HG03039 (cell line): Measurements from ENCODE around the gene WDR54.
"Not testable (repeated sequence)": the region's sequence is repeated elsewhere in the genome, so short reads cannot be mapped to it uniquely, and the experiment has no call there.

Experiments used
- ATAC-seq: cut with Tn5 transposase; IDR thresholded peaks from one replicate; pipeline ENCODE4 v1.9.1; 2021; ENCODE audit warnings: mild to moderate bottlenecking, moderate library complexity; ENCODE audit not compliant: unreplicated experiment

WDR54 gene

DNA sequence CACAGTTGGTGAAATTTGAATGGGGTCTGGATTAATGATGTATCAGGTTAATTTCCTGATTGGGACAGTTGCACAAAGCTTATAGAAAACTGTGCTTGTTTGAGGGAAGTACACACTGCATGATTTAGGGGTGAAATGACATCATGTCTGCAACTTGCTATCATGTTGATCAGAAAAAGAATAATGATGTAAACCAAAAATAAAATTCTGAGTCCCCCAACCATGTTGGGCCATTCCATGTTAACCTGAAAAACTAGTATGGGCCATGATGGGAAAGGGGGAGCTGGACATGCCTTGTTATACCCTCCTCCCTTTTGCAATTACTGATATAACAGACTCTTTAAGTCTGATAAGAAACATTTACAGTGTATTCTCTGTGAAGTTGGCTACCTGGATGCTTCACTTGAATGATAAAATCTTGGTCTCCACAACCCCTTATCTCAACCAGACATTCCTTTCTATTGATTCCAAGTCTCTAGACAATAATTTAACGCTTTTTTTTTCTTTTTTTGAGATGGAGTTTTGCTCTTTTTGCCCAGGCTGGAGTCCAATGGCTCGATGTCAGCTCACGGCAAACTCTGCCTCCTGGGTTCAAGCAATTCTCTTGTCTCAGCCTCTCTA, 29.1 kb downstream of the WDR54 start:
- ATAC-seq = no peak

DNA sequence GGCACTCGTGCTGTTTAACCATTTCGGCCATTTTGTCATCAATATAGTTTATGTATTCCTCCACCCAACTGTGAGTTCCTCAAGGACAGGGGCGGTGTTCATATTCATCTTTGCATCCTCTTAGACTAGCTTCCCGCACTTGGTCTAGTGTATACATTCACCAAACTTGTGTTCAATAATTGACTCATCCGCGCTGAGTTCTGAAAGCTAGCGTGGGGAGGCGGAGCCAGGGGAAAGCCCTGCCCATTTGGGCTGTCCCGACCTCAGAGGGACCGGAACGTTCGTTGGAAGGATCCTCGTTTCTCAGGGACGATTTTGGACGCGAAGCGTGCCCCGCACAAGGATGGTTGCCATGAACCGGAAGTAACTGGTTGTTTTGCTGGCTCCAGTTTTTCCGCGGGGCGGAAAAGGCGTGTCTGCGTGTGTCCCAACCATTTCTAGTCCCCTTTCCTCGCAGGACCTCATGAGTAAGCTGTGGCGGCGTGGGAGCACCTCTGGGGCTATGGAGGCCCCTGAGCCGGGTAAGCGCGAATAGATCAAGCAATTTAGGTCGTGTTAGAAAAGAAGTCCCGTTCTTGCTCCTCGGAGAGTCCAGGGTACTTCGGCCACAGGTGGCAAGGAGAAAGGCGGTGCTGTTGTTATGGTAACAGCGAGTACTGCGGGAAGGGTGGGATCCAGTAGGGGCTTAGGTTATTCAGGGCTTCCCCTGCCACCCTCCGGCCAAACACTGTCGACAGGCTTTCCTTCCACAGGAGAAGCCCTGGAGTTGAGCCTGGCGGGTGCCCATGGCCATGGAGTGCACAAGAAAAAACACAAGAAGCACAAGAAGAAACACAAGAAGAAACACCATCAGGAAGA, 33.4 kb downstream of the WDR54 start, which contains the start of gene INO80B:
TSS of gene INO80B (plus strand) at position 434 of the 858 bp plus-strand sequence. CDS start at position 464, 30 bp downstream.
- peak; percentile 32 for ATAC-seq

DNA sequence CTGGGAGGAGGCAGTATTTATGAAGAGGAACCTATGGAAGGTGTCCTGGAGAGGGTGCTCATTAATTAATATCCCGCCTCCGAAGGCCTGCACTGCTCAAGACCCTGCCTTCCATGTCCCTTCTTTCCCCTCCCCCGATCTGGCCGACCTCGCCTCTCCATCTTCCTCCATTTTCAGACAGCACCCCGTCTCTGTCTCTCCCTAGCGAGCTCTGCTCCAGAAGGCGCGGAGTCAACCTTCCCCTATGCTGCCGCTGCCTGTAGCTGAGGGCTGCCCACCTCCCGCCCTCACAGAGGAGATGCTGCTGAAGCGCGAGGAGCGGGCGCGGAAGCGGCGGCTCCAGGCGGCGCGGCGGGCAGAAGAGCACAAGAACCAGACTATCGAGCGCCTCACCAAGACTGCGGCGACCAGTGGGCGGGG, 35.6 kb downstream of the WDR54 start:
- ATAC-seq = no peak

DNA sequence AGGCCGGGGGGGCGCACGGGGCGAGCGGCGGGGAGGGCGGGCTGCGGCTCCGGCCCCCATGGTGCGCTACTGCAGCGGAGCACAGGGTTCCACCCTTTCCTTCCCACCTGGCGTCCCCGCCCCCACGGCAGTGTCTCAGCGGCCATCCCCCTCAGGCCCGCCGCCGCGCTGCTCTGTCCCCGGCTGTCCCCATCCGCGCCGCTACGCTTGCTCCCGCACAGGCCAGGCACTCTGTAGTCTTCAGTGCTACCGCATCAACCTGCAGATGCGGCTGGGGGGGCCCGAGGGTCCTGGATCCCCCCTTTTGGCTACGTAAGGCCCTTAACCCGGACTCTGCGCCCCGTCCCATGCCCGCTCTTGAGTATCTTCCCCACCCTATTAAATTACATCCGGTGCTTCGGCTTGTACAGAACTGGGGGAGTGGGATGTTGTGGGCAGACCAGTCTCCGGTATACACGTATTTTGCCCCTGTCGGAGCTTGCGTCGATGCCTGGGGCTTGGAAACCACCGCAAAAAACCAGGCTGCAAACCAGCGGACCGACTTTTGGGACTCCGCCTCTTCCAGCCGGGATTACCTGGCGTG, 36.1 kb downstream of the WDR54 start:
- peak; percentile 28 for ATAC-seq

DNA sequence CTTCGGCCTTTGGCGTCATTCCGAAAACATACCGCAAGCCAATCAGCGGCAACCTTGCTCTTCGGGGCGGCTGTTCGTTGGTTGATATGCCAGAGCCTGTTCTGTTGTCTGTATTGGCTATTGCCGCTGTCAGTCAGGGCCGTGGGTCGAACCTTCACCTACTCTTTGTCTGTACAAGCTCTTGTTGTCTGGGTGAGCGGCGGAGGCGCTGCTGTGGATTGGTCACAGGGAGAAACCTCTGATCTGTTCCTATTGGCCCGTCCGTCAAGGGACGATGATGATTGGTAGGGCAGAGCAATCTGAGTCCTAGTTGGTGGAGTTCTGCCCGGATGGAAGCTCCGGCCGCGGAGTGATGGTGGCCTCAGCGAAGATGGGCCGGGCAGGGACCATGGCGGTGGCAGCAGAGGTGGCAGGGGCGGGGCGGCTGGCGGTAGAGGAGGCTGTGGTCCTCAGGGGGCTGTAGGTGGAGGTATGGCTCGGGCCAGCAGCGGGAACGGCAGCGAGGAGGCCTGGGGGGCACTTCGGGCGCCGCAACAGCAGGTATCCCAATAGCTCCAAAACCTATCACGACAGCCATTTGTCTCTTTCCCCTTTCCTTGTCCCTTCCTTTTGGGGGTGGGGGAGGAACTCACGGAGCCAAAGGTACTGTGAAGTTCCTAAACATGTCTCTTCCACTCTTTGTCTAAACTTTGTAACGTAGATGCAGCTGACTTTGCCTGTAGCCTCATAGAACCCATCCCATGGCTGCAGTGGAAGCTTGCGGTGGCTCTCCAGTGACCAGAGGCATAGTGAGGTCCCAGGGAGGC, 36.8 kb downstream of the WDR54 start, which contains the start of gene WBP1:
TSS of gene WBP1 (plus strand) at position 307 of the 806 bp plus-strand sequence. CDS start at position 472, 165 bp downstream.
- peak; percentile 77 for ATAC-seq

DNA sequence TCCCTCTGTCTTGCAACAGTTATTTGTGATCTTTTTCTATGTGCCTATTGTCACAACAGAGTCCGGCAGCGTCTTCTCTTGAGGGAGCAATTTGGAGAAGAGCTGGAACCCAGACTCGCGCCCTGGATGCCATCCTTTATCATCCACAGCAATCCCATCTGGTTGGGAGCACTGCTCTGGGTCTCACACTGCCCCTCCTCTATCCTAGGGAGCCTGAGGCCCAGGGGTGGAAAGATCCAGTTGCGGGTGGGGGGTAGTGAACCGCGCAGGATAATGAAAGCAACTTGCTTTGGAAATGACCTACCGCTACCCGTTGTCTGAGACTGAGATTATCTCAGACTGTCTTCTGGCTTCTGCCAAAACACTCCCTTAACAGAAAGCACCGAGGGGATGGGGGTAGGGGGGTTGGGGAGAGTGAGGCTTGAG, 37.4 kb downstream of the WDR54 start:
- no peak for ATAC-seq

DNA sequence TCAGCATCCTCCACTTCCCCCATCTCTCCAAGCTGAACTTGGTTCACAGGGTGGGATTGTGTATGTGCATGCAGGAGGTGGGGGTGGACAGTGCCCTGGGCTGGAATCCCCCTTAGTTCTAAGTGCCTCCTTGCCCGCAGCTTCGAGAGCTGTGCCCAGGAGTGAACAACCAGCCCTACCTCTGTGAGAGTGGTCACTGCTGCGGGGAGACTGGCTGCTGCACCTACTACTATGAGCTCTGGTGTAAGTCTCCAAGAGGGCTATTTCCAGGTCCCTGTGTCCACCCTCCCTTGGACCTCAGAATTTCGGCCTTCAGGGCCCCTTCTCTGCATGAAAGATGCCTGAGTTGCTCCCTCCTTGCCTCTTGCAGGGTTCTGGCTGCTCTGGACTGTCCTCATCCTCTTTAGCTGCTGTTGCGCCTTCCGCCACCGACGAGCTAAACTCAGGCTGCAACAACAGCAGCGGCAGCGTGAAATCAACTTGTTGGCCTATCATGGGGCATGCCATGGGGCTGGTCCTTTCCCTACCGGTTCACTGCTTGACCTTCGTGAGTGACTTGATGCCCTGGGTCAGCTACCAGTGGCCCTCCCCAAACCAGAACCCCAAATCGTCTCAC, 38.1 kb downstream of the WDR54 start:
- ATAC-seq = not testable (repeated sequence)

DNA sequence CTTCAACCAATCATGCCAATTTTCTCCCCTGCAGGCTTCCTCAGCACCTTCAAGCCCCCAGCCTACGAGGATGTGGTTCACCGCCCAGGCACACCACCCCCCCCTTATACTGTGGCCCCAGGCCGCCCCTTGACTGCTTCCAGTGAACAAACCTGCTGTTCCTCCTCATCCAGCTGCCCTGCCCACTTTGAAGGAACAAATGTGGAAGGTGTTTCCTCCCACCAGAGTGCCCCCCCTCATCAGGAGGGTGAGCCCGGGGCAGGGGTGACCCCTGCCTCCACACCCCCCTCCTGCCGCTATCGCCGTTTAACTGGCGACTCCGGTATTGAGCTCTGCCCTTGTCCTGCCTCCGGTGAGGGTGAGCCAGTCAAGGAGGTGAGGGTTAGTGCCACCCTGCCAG, 38.7 kb downstream of the WDR54 start:
- not testable (repeated sequence) for ATAC-seq

DNA sequence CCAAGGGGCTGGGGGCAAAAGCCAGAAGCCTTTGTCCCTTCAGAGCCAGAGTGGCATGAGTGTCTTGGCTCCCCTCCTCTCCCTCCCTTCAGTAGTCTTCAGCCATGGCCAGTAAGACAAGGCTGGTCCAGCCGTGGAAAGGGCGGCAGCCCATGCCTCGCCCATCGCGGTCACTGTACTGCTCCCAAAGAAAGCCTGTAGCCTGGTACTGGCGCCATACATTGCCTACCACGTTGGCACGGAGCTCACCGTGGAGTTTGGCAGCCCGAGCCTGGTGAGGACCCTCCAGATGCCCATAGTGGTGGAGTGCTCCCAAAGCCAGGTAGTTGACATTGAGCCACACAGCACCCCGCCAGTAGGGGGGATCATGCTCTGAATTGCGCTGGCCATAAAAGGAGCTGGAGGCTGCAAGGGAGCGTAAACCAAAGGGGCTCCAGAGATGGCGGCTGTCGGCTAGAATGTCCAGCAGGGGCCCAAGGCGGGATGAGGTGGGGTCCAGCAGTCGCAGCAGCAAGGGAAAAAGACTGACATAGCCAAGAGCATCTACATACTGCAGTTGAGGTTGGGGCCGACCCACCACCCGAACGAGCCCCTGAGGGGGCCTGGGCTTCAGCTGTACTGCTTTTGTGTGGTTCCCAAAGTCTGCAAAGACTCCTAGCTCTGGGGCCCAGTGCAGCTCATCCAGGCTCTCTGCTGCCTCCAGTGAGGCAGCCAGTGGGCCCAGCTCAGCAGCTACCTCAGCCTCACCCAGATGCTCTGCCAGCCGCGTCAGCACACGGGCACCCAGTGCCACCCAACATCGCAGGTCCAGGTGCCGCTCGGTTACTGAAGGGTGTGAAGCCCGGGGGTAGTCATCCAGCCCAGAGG, 39.9 kb downstream of the WDR54 start:
- ATAC-seq = no peak

DNA sequence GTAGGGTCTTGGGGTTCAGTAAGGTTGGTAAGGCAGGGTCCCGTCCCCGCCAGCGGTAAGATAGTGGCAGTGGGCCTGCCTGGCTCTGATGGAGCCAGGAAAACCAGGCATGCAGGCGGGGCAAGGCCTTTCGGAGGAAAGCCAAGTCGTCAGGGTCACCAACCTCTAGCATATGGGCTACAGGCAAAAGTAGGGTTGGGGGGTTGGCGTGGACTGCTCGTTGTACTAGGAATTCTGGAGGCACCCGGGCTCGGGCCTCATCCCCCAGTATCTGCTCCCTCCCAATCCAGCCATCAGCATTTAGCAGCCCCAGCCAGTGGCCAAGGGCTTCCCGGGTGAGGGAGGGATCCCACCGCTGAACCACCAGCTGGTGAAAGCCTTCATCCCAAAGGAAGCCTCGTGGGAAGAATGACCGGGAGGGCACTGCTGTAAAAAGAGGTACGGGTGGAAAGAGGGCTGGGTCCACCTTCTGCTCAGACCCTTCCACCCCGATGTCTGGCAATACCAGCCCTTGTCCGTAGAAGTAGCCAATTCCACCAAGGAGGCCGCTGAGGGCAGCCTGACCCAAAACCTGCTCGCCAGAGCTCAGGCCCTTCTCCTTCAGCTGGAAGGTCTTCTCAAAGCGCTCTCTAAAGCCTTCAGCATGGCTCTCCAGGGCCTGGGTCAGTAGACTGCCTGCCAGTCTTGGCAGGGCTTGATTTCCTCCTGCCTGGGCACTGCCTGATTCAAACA, 40.7 kb downstream of the WDR54 start:
- ATAC-seq = no peak

DNA sequence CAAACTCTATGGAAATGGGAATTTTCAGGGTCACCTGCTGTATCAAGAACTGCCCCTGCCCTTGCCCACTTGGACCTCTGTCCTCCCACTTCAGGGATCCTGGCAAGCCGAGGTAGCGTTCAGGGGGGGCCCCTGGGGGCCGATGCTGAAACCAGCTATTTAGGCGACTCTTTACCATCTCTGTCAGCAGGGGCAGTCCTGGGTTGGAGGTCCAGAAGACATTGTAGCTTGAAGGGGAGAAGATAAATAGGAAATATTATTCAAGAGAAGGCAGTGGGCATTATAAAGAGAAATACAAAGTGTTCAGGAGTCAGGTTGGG, 41.2 kb downstream of the WDR54 start:
- ATAC-seq = no peak

DNA sequence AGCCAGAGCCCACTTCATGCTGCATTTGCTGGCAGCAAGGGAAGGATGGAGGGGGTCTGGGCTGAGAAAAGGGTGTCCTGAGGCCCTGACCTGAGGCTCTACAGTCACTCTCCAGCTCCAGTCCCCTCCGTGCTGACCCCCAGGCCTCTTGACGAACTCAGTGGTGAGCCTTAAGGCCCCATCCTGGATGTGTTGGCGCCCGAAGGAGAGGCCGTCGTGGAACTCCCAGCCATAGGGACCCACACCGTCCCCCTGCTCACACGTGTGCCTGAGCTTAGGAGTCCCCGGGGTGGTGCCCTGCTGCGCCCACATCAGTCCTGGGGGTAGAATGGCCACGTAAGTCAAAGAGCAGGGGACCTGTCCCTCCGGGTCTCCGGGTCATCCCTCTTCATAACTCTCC, 42.9 kb downstream of the WDR54 start:
- no peak for ATAC-seq

DNA sequence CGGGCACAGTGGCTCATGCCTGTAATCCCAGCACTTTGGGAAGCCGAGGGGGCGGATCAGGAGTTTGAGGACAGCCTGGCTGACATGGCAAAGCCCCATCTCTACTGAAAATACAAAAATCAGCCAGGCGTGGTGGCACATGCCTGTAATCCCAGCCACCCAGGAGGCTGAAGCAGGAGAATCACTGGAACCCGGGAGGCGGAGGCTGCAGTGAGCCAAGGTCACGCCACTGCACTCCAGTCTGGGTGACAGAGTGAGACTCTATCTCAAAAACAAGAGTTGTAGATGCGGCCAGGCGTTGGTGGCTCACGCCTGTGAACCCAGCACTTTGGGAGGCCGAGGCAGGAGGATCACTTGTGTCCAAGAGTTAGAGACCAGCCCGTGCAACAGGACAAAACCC, 49.2 kb downstream of the WDR54 start:
- not testable (repeated sequence) for ATAC-seq

DNA sequence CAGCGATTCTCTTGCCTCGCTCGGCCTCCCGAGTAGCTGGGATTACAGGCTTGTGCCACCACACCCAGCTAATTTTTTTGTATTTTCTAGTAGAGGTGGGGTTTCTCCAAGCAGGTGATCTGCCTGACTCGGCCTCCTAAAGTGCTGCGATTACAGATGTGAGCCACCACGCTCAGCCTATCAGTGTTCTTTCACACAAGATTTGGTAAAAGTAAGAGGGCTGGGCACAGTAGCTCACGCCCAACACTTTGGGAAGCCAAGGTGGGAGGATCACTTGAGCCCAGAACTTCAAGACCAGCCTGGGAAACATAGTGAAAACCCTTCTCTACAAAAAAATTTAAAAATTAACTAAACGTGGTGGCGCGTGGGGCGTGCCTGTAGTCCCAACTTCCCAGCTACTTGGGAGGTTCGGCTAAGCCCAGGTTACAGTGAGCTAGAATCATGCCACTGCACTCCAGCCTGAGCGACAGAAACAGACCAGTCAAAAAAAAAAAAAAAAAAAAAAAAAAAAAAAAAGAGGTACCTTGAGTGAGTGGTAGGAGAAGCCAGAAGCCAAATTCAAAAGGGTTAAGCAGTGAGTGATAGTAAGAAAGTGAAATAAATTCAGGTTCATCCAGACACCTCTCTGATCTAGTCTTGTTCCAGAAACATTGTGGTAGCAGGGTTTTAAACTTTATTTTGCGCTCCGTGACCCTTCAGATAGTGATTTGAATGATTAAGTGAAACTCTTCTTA, 50.0 kb downstream of the WDR54 start:
- ATAC-seq = no peak

DNA sequence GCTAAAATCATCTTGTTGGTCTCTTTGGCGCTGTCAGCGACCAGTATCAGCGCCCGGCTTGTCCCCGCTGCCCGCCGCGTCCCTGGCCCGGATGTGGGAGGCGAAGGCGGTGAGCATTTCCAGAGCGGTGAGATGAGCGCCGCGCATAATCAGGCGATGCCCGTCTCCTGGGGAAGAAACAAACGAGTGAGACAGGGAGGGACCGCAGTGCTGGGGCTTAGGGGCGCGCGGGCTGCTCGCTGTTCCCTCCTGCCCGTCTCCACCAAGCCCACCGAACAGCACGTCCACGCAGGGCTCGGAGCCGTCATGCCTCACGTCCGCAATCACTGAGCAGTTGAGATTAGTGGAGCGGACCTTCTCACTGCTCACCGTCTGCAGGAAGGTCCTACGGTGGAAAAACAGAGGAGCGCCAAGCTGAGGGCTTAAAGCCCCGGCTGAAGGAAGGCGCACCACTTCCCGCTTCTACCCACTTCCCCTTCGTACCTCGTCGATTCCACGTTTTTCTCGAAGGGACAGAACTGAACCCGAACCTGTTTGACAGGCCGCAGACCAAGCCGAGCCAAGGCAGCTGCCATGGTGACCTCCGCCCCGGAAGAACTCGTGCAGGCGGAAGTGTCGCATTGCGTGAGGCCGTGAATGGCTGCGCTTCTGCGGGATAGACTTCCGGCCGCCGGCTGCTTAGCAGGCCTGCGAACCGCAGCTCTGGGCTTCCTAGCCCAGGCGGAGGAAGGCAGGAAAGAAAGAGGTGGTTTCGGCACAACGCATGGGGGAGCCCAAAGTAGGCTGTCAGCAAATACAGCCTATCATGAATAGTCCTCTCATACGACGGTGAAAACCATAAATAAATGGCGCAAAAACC, 50.8 kb downstream of the WDR54 start, which contains the start of gene MRPL53:
TSS of gene MRPL53 (minus strand) at position 595 of the 859 bp plus-strand sequence. CDS start at position 575, 20 bp downstream.
- peak; percentile 78 for ATAC-seq

DNA sequence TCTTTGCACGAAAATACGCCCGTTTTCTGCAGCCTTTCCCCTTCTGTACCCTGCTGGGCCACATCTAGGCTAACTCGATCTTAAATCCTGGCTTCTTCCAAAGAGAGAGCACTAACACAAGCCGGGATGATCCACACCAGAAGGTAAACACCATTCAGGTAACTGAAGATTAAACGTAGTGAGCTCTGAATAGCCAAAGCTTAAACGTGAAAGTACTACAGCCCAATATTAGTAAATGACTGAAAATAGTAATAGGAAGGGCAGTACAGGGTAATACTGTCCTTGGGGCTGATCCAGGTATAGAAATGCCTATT, 51.4 kb downstream of the WDR54 start:
- ATAC-seq = no peak

DNA sequence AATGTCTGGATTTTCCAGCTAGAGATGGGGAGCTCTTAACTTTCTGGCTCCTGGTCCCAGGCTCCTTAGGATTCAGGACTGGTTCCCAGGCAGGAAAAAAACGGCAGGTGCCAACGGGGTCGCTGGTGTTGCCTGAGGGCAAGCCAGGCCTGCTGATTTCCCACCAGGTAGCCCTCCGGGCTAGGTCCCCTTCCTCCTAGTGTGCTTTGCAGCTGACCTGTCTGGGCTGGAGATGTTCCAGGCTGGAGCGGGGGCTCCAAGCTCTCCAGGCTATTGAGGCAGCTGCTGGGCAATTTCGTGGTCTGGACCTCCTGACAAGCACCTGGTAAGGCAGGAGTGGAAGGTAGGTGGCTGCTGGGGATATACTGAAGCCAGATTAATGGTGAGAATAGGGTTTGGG, 53.0 kb downstream of the WDR54 start:
- ATAC-seq = no peak
